GM12874 (cell line): ENCODE data around the gene CEACAM4.

Experiments
- CTCF ChIP-seq: IDR thresholded peaks from 2 replicates; pipeline ENCODE4 v1.5.1; 2011; ENCODE audit warnings: low read depth, mild to moderate bottlenecking, control low read depth, low read length, moderate library complexity; ENCODE audit not compliant: insufficient read depth

Gene CEACAM4

GRCh38 chr19:41624515-41624914 is 2.4 kb downstream of the CEACAM4 start:
- TF ChIP-seq CTCF = no peak

- TF ChIP-seq CTCF = no peak
Observed at GRCh38 chr19:41623360-41623759, 3.5 kb downstream of the CEACAM4 start.

- no peak for TF ChIP-seq CTCF
Observed at GRCh38 chr19:41621654-41622053, 5.2 kb downstream of the CEACAM4 start.

- no peak for TF ChIP-seq CTCF
Observed at GRCh38 chr19:41621226-41621625, 5.6 kb downstream of the CEACAM4 start.

GRCh38 chr19:41620171-41620570 is 6.7 kb downstream of the CEACAM4 start:
- TF ChIP-seq CTCF = no peak

- no peak for TF ChIP-seq CTCF
Observed at GRCh38 chr19:41619018-41619556, 7.8 kb downstream of the CEACAM4 start.

GRCh38 chr19:41617941-41618730 is 8.7 kb downstream of the CEACAM4 start:
- no peak for TF ChIP-seq CTCF
